HS-5 (cell line): Measurements from ENCODE around the gene DHRS2.
A peak's percentile ranks its signal among the peaks of the same experiment; 100 is the strongest.
"Not testable (repeated sequence)": the region's sequence is repeated elsewhere in the genome, so short reads cannot be mapped to it uniquely, and the experiment has no call there.

Source experiments
- DNase-seq: peaks from one replicate; pipeline ENCODE4 v3.0.0-alpha.2; 2012; ENCODE audit warnings: low read depth

The DHRS2 gene, protein sequence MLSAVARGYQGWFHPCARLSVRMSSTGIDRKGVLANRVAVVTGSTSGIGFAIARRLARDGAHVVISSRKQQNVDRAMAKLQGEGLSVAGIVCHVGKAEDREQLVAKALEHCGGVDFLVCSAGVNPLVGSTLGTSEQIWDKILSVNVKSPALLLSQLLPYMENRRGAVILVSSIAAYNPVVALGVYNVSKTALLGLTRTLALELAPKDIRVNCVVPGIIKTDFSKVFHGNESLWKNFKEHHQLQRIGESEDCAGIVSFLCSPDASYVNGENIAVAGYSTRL

DNA sequence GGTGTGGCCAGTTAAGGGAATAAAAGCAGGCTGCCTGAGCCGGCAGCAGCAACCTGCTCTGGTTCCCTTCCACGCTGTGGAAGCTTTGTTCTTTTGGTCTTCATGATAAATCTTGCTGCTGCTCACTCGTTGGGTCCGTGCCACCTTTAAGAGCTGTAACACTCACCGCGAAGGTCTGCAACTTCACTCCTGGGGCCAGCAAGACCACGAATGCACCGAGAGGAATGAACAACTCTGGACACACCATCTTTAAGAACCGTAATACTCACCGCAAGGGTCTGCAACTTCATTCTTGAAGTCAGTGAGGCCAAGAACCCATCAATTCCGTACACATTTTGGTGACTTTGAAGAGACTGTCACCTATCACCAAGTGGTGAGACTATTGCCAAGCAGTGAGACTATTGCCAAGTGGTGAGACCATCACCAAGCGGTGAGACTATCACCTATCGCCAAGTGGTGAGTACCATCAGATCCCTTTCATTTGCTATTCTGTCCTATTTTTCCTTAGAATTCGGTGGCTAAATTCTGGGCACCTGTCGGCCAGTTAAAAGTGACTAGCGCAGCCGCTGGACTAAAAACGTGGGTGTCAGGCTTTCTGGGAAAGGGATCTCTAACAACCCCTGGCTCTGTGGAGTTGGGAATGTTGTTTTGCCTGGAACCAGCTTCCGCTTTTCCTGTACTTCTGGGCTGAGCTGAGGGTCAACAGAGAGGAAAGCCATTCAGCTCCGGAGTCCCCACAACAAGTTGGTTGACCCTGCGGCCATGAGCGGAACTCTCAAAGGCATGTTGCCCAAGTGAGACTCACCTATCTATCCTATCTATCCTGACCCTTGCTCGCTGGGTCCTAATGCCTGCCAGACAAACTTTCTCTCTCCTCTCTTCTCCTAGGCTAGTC is at the start of gene DHRS2:
Gene DHRS2, plus strand, starts transcription at position 48 of the 895 bp plus-strand sequence. CDS start 2,501 bp downstream, outside the sequence.
- DNase-seq = no peak

DNA sequence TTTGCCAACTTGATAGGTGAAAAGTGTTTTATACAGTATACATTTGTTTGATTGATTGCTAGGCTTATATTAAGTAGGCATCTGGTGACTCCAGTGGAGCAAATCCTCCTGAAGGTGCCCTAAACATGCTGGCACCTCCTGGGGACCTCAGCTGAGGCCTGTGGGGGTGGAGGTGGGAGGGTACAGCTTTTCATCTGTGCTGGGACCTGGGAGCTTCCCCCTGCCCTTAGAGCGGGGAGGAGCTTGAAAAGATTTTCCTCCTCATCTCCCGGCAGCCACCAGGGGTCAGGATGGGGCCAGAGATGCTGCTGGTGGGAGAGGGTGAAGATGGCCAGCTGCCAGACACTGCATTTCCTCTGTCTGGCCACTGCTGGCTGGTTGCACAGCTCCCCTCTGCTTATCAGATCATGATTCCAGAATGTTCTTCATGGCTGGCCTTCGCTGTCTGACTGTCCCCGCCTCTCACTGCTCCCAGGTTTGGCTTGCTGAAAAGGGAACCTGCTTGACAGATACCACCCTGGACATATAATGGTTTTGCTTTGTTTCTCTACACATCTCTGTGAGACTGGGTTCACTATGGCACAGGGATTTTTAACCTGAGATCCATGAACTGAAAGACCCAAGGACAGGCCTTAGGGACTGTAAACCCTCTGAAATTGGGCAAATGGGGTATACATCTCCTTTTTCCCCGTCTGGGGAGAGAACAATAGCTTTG is 47.1 kb upstream of the DHRS2 start:
- peak; percentile 34 for DNase-seq

DNA sequence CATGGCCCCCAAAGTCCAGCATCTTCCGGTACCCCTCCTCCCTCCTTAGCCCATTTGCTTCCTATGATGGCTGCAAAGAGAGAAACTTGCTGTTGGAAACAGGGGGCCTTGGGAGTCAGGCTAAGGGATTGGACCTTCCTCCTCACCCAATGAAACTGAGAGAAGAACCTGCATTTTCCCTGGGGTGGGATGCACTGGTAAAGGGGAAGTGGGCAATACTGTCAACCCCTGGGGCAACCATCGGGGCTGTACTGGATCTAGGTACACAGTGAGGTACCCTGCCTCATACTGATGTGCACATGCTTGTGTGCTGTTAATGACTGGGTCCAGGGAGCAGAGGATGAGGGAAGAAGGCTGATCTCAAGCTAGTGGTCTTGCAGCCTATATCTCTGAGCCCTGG is 46.6 kb upstream of the DHRS2 start:
- no peak for DNase-seq

DNA sequence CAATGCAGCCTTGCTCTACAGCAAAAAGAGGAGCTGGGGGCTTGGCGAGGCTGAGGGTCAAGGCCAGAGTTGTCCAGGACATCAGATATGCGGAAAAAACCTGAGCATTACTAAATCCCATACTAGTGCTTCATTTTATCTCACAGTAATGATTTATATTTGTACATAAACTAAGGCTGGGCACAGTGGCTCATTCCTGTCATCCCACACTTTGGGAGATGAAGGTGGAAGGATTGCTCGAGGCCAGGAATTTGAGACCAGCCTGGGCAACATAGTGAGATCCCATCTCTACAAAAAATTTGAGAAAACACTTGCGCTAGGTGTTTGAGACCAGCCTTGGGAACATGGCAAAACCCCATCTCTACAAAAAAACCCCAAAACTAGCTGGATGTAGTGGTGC is 46.0 kb upstream of the DHRS2 start:
- DNase-seq = no peak

DNA sequence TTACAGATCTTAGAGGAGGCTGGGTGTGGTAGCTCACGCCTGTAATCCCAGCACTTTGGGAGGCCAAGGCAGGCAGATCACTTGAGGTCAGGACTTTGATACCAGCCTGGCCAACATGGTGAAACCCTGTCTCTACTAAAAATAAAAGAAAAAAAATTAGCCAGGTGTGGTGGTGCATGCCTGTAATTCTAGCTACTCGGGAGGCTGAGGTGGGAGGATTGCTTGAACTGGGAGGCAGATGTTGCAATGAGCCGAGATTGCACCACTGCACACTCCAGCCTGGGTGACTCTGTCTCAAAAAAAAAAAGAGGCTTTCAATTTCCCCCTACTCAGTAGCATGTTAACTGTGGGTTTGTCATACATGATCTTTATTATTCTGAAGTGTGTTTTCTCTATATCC is 42.0 kb upstream of the DHRS2 start:
- DNase-seq = not testable (repeated sequence)

DNA sequence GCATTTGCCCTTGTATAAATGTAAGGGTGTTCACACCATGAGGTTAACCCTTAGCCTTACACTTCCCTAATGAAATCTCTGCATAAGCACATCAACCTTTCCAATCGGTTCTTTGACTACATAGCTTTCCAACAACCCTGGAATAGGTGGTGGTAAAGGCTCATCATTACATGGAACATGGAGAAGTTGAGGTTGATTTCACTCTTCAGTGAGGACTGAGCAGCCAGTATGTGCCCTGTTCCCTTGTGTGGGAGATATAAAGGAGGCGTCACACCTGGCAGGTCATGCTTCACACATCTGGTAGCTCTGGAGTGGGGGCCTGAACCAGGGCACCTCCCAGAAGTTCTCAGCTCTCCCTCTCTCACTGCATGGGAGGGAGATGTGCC is 35.8 kb upstream of the DHRS2 start:
- no peak for DNase-seq

DNA sequence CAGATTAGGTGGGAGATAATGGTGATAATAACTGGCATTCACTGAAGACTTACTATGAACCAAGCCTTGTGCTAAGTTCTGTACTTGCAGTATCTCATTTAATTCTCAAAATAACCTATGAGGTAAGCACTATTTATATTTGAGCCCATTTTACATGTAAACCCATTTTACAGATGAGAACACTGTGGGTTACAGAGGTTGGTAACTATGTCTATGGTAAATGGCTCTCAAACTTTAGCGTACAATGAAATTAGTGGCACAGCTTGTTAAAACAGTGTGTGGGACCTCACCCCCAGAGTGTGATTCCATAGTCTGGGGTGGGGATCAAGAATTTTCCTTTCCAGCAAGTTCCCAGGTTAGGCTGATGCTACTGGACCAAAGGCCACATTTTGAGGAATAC is 35.4 kb upstream of the DHRS2 start:
- no peak for DNase-seq

DNA sequence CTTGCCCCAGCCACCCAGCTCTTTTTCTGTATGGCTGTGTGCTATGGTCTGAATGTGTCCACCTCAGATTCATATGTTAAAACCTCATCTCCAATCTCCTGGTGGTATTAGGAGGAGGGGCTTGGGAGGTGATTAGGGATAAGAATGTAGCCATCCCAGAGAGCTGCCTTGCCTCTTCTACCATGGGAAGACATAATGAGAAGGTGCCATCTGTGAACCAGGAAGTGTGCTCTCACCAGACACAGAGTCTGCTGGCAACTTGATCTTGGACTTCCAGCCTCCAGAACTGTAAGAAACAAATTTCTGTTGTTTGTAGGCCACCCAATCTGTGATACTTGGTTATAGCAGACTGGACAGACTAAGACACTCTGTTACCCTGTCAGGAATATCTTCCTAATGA is 34.7 kb upstream of the DHRS2 start:
- no peak for DNase-seq

DNA sequence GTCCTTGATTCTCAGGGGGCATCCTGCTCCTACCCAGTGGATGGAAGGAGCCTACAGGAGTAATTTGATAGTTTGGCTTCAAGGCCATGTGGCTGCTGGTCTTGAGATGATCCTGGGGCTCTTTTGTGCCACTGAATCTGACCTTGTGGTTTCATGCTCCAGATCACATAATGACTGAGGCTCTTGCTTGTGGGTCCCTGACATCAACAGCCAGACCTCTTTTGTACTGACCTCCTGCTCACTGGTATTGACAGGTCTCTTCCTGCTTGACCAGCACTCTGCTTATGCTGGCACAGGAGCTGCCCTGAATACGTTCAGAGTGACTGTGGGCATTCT is 34.4 kb upstream of the DHRS2 start:
- no peak for DNase-seq

DNA sequence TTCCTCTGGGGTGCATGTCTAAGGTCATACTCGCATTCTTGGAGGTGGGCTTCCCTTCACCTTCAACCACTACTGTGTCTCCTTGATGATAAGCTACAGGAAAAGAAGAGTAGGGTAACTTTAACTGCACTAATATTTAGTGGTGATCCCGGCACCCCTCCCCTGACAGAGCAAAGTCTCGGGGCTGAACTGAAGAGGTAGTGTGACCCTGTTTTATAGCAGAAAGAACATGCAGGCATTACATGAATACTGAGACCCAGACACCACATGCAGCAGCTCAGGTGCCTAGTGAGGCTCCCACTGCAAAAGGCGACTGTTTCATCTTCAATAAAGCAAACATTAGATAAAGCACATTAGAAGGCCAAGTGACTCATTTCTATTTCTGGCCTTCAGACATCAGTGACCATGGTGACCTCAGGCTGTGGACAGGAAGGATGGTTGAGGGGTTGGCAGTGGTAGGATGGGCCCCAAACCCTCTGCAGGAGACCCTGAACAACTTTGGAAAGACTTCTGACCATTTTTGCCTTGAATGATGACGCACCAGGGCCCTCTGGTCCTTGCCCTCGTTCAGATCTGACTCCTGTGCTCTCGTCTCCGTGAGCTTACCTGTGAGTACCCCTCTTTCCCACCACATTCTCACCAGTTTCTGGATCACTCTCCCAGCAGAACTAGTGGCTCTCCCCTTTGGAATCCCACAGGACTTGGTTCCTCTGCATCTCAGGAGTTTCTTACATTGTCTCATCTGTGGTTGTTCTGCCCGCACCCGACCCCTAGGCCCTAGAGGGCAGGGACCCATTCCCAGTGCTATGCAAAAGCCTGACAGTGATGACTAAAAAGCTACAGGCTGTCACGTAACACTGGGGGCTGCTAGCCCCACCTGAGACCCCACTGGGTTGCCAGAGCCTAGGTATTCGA is 33.7 kb upstream of the DHRS2 start:
- DNase-seq = no peak

DNA sequence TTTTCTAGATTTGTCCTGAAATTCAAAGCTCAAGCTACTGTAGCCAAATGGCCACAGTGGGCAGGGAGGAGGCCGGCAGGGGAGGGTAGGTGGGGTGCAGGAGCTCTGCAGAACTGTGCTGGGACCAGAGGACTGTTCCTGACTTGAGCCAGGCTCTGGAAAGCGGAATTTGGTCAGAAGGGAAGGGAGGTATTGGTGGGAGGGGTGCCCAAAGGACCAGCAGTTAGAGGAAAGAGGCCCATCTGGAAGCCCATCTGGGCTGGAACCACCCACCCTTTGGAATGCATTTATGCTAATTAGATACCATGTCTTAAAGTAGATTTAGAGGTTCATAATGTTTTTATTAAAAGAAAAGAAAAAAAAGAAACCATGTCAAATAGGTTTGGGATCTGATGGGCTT is 33.1 kb upstream of the DHRS2 start:
- no peak for DNase-seq

DNA sequence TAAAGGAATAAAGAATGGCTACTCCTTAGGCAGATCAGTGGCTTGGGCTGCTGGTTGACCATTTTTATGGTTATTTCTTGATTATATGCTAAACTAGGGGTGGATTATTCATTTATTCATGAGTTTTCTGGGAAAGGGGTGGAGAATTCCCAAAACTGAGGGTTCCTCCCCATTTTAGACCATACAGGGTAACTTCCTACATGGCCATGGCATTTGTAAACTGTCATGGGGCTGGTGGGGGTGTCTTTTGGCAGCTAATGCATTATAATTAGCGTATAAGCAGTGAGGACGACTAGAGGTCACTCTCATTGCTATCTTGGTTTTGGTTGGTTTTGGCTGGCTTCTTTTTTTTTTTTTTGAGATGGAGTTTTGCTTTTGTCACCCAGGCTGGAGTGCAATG is 32.0 kb upstream of the DHRS2 start:
- DNase-seq = no peak

DNA sequence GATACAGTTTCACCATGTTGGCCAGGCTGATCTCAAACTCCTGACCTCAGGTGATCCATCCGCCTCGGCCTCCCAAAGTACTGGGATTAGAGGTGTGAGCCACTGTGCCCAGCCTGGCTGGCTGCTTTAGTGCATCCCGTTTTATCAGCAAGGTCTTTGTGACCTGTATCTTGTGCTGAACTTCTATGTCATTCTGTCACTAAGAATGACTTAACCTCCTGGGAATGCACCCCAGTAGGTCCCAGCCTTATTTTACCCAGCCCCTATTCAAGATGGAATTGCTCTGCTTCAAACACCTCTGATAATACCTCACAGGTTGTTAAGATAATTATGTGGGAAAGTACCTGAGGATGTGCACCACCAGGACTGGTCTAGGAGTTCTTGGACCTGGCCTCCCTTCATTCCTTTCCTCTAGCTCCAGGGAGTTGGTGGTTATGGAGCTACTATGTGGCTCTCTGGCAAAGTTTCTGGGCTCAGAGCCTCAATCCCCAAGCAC is 31.4 kb upstream of the DHRS2 start:
- no peak for DNase-seq

DNA sequence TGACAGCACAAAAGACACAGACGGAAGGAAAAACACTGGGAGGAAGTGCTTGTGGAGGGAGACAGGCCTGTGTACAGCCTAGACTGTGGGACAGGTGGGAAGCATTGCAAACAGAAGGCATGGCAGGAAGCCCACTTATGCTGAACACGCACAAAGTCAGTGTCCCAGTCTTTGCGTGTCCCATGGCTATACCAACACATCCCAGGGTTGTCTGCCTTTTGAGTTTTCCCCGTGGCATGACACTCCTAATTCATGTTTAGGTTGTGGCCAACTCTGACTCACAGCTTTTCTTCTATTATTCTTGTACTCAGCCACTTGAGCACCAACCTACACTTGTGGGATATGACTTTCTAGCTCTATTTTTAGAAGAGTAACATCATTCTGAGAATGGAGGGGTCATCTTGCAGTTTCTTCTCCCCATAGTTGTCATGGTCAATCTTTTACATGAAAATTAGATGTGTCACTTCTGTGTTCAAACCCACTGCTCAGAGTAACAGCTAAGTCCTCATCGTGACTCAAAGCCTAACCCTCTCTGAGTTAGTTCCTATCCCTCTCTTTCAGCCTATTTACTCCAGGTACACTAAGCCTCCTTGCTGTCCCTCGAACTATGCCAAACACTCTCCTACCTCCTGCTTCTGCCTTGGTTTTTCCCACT is 30.1 kb upstream of the DHRS2 start:
- no peak for DNase-seq

DNA sequence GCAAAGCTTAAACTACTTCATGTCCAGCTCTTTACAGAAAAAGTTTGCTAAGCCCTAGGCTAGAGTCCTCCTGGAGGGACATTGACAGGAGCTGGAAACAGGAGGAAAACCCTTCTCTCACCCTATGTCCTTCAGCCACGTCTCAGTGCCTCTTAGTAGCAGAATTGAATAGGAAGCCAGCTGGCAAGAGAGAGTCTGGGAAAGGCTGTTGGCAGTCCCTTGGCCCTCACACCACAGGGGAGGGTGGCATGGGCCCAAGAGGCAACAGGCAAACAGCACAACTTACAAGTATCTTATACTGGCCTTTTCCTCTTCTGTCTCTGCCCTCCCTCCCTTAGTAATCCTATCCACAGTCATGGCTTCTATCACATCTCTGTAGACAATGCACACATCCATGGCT is 27.7 kb upstream of the DHRS2 start:
- no peak for DNase-seq

DNA sequence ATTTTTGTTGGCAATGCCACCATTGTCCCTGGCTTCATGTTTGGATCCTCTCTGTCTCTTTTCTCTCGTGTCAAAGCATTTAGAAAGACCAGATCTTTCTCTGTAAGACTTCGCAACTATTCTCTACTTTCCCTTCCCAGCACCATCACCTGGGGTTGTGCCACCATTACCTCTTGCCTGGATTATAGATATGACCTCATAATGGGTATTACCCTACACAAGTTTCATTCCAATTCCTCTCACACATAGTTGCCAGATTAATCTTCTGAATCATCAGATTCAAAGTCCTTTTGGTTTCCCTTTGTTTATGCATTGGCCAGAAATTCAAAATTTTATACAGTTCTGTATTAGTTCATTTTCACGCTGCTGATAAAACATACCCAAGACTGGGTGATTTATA is 27.2 kb upstream of the DHRS2 start:
- DNase-seq = no peak

DNA sequence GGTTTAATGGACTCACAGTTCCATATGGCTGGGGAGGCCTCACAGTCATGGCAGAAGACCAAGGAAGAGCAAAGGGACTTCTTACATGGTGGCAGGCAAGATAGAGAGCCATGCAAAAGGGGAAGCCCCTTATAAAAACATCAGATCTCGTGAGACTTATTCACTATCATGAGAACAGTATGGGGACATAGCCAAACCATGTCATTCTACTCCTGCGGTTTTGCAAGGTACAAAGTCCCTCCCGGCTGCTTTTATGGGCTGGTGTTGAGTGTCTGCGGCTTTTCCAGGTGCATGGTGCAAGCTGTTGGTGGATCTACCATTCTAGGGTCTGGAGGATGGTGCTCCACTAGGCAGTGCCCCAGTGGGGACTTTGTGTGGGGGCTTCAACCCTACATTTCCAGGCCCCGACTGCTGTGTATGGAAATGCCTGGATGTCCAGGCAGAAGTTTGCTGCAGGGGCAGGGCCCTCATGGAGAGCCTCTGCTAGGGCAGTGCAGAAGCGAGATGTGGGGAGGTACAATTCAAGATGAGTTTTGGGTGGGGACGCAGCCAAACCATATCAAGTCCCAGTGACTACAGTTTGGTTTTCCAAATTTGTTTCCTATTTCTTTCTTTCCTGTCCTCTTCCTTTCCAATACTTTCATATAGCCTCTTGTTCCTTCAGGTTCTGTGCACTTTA is 26.6 kb upstream of the DHRS2 start:
- not testable (repeated sequence) for DNase-seq

DNA sequence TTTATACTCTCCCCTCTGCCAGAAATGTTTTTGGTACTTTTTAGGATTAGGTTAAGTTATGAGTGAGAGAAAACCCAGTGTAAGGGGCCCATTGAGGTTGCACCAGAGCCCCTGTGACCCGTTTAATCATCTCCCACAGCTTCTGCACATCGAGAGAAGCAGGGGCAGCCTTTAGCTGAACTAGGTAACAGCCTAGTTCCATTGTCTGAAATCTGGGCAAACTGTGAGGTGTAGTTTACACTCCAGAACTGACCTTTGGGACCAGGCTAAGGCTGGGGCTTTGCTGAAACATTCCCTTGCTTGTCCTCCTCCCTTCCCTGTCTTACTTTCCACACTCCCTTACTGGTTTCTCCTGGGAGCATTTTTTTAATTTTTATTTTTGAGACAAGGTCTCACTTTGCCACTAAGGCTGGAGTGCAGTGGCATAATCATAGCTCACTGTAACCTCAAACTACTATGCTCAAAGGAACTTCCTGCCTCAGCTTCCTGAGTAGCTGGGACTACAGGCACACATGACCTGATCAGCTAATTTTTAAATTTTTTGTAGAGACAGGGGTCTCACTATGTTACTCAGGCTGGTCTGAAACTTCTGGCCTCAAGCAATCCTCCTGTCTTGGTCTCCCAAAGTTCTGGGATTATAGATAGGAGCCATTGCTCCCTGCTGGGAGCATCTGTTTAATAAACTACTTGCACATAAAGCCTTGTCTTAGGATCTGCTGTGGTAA is 25.9 kb upstream of the DHRS2 start:
- no peak for DNase-seq

DNA sequence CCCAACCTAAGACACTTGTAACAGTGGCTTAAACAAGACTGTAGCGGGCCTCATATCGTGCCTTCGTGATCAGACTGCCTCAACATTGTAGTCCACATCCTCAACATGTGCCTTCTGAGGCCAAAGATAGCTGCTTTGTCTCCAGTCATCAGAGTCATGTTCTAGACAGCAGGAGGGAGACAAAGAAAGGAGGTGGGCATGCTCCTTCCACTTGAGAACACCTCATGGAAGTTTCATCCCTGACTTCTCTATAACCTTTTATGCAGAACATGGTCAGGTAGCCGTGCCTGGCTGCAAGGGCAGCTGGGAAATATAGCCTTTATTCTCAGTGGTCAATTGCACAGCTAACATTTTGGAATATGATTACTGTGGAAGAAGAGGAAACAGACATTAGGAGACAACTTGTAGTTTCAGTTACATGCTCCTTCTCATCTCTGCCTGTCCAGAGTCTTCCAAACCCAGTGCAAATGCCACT is 25.3 kb upstream of the DHRS2 start:
- DNase-seq = no peak

DNA sequence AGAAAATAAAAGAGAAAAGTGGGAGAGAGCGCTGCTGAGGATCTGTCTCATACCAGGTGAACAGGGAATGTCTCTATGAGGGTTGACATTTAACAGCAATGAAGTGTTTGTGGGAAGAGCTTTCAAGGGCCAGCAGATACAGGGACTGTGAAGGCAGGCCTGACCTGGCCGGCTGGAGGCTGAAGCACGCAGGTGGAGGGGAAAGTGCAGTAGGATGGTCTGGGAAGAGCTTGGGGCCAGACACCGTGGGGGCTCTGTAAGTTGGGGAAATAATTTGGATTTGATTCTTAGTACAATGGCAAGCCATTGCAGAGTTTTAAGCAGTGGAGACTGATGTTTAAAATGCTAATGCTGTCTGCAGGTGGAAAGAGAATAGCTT is 23.8 kb upstream of the DHRS2 start:
- DNase-seq = no peak
